ENCODE measurements around the gene ACBD3.
A peak's percentile ranks its signal among the peaks of the same experiment; 100 is the strongest.

ACBD3 gene

GRCh38 chr1:226126824-226127569, 59.5 kb downstream of the ACBD3 start:
- Histone ChIP-seq H3K9ac (ENCODE audit: low read length in 5 of 5) (no peak overlapping the region), H3K4me1 (ENCODE audit: control insufficient read depth in 5 of 5, insufficient read depth in 5 of 5, low read length in 5 of 5) (peaks cover 0 to 16% (median 8%) of the 10 kb centered on the region in 5 donors), H3K4me3 (ENCODE audit: low read depth in 1 of 5, low read length in 5 of 5) (no peak overlapping the region), H3K27me3 (ENCODE audit: control insufficient read depth in 5 of 5, insufficient read depth in 4 of 5, low read length in 5 of 5) (peaks cover 0 to 13% (median 8%) of the 10 kb centered on the region in 5 donors), H3K9me3 (ENCODE audit: control insufficient read depth in 5 of 5, low read length in 5 of 5) (peaks cover 0 to 2% (median 0%) of the 10 kb centered on the region in 5 donors), H3K36me3 (ENCODE audit: control insufficient read depth in 5 of 5, insufficient read depth in 5 of 5, low read length in 5 of 5) (no peaks in the 10 kb centered on the region), H3K27ac (ENCODE audit: low read depth, low read length) (no peak overlapping the region)

GRCh38 chr1:226125831-226126230, 60.7 kb downstream of the ACBD3 start:
- Histone ChIP-seq H3K27ac (ENCODE audit: low read depth, low read length) (no peak overlapping the region), H3K9me3 (ENCODE audit: control insufficient read depth in 5 of 5, low read length in 5 of 5) (peaks cover 0 to 2% (median 0%) of the 10 kb centered on the region in 5 donors), H3K4me3 (ENCODE audit: low read depth in 1 of 5, low read length in 5 of 5) (no peak overlapping the region), H3K36me3 (ENCODE audit: control insufficient read depth in 5 of 5, insufficient read depth in 5 of 5, low read length in 5 of 5) (no peaks in the 10 kb centered on the region), H3K9ac (ENCODE audit: low read length in 5 of 5) (no peak overlapping the region), H3K4me1 (ENCODE audit: control insufficient read depth in 5 of 5, insufficient read depth in 5 of 5, low read length in 5 of 5) (peaks cover 0 to 21% (median 13%) of the 10 kb centered on the region in 5 donors), H3K27me3 (ENCODE audit: control insufficient read depth in 5 of 5, insufficient read depth in 4 of 5, low read length in 5 of 5) (peaks cover 0 to 11% (median 3%) of the 10 kb centered on the region in 5 donors)

- Histone ChIP-seq H3K4me3 (ENCODE audit: low read depth in 1 of 5, low read length in 5 of 5) (no peak overlapping the region), H3K9me3 (ENCODE audit: control insufficient read depth in 5 of 5, low read length in 5 of 5) (no peaks in the 10 kb centered on the region), H3K36me3 (ENCODE audit: control insufficient read depth in 5 of 5, insufficient read depth in 5 of 5, low read length in 5 of 5) (no peaks in the 10 kb centered on the region), H3K27me3 (ENCODE audit: control insufficient read depth in 5 of 5, insufficient read depth in 4 of 5, low read length in 5 of 5) (peaks cover 0 to 7% (median 0%) of the 10 kb centered on the region in 5 donors), H3K9ac (ENCODE audit: low read length in 5 of 5) (no peak overlapping the region), H3K27ac (ENCODE audit: low read depth, low read length) (no peak overlapping the region), H3K4me1 (ENCODE audit: control insufficient read depth in 5 of 5, insufficient read depth in 5 of 5, low read length in 5 of 5) (peaks cover 0 to 21% (median 13%) of the 10 kb centered on the region in 5 donors)
Measured at GRCh38 chr1:226125097-226125630, 61.4 kb downstream of the ACBD3 start.

- H3K9ac ChIP-seq (ENCODE audit: low read length in 5 of 5), result no peak overlapping the region
- peaks cover 0 to 21% (median 13%) of the 10 kb centered on the region in 5 donors for H3K4me1 ChIP-seq (ENCODE audit: control insufficient read depth in 5 of 5, insufficient read depth in 5 of 5, low read length in 5 of 5)
- peaks cover 0 to 4% (median 0%) of the 10 kb centered on the region in 5 donors for H3K27me3 ChIP-seq (ENCODE audit: control insufficient read depth in 5 of 5, insufficient read depth in 4 of 5, low read length in 5 of 5)
- H3K9me3 ChIP-seq (ENCODE audit: control insufficient read depth in 5 of 5, low read length in 5 of 5), result no peaks in the 10 kb centered on the region
- no peak overlapping the region for H3K4me3 ChIP-seq (ENCODE audit: low read depth in 1 of 5, low read length in 5 of 5)
- H3K36me3 ChIP-seq (ENCODE audit: control insufficient read depth in 5 of 5, insufficient read depth in 5 of 5, low read length in 5 of 5), result no peaks in the 10 kb centered on the region
- no peak overlapping the region for H3K27ac ChIP-seq (ENCODE audit: low read depth, low read length)
Measured at GRCh38 chr1:226123591-226124471, 62.7 kb downstream of the ACBD3 start.

- no peaks in the 10 kb centered on the region for H3K36me3 ChIP-seq (ENCODE audit: control insufficient read depth in 5 of 5, insufficient read depth in 5 of 5, low read length in 5 of 5)
- peaks cover 0 to 4% (median 0%) of the 10 kb centered on the region in 5 donors for H3K27me3 ChIP-seq (ENCODE audit: control insufficient read depth in 5 of 5, insufficient read depth in 4 of 5, low read length in 5 of 5)
- no peak overlapping the region for H3K9ac ChIP-seq (ENCODE audit: low read length in 5 of 5)
- no peaks in the 10 kb centered on the region for H3K9me3 ChIP-seq (ENCODE audit: control insufficient read depth in 5 of 5, low read length in 5 of 5)
- H3K4me3 ChIP-seq (ENCODE audit: low read depth in 1 of 5, low read length in 5 of 5), result no peak overlapping the region
- H3K4me1 ChIP-seq (ENCODE audit: control insufficient read depth in 5 of 5, insufficient read depth in 5 of 5, low read length in 5 of 5), result peaks cover 0 to 21% (median 13%) of the 10 kb centered on the region in 5 donors
- no peak overlapping the region for H3K27ac ChIP-seq (ENCODE audit: low read depth, low read length)
Measured at GRCh38 chr1:226123212-226123560, 63.4 kb downstream of the ACBD3 start.

GRCh38 chr1:226121587-226122400, 64.7 kb downstream of the ACBD3 start:
- H3K9ac ChIP-seq (ENCODE audit: low read length in 5 of 5), result peak overlapping the region in 4 of 5 donors; percentile 59 to 74 (median 67)
- H3K27me3 ChIP-seq (ENCODE audit: control insufficient read depth in 5 of 5, insufficient read depth in 4 of 5, low read length in 5 of 5), result peaks cover 0 to 4% (median 0%) of the 10 kb centered on the region in 5 donors
- H3K9me3 ChIP-seq (ENCODE audit: control insufficient read depth in 5 of 5, low read length in 5 of 5), result no peaks in the 10 kb centered on the region
- H3K4me1 ChIP-seq (ENCODE audit: control insufficient read depth in 5 of 5, insufficient read depth in 5 of 5, low read length in 5 of 5), result peaks cover 0 to 18% (median 13%) of the 10 kb centered on the region in 5 donors
- H3K36me3 ChIP-seq (ENCODE audit: control insufficient read depth in 5 of 5, insufficient read depth in 5 of 5, low read length in 5 of 5), result no peaks in the 10 kb centered on the region
- H3K27ac ChIP-seq (ENCODE audit: low read depth, low read length), result no peak overlapping the region
- H3K4me3 ChIP-seq (ENCODE audit: low read depth in 1 of 5, low read length in 5 of 5), result peak overlapping the region in 4 of 5 donors; percentile 68 to 78 (median 72)

GRCh38 chr1:226121049-226121586, 65.4 kb downstream of the ACBD3 start:
- Histone ChIP-seq H3K9ac (ENCODE audit: low read length in 5 of 5) (peak overlapping the region in 3 of 5 donors; percentile 43 to 59 (median 48)), H3K27me3 (ENCODE audit: control insufficient read depth in 5 of 5, insufficient read depth in 4 of 5, low read length in 5 of 5) (peaks cover 0 to 4% (median 0%) of the 10 kb centered on the region in 5 donors), H3K9me3 (ENCODE audit: control insufficient read depth in 5 of 5, low read length in 5 of 5) (no peaks in the 10 kb centered on the region), H3K4me3 (ENCODE audit: low read depth in 1 of 5, low read length in 5 of 5) (peak overlapping the region in 4 of 5 donors; percentile 34 to 78 (median 58)), H3K4me1 (ENCODE audit: control insufficient read depth in 5 of 5, insufficient read depth in 5 of 5, low read length in 5 of 5) (peaks cover 0 to 18% (median 13%) of the 10 kb centered on the region in 5 donors), H3K27ac (ENCODE audit: low read depth, low read length) (no peak overlapping the region), H3K36me3 (ENCODE audit: control insufficient read depth in 5 of 5, insufficient read depth in 5 of 5, low read length in 5 of 5) (no peaks in the 10 kb centered on the region)

- Histone ChIP-seq H3K4me3 (ENCODE audit: low read depth in 1 of 5, low read length in 5 of 5) (no peak overlapping the region), H3K36me3 (ENCODE audit: control insufficient read depth in 5 of 5, insufficient read depth in 5 of 5, low read length in 5 of 5) (no peaks in the 10 kb centered on the region), H3K9ac (ENCODE audit: low read length in 5 of 5) (peak overlapping the region in 1 of 5 donors; percentile 48), H3K9me3 (ENCODE audit: control insufficient read depth in 5 of 5, low read length in 5 of 5) (no peaks in the 10 kb centered on the region), H3K27ac (ENCODE audit: low read depth, low read length) (no peak overlapping the region), H3K4me1 (ENCODE audit: control insufficient read depth in 5 of 5, insufficient read depth in 5 of 5, low read length in 5 of 5) (peaks cover 0 to 18% (median 13%) of the 10 kb centered on the region in 5 donors), H3K27me3 (ENCODE audit: control insufficient read depth in 5 of 5, insufficient read depth in 4 of 5, low read length in 5 of 5) (peaks cover 0 to 1% (median 0%) of the 10 kb centered on the region in 5 donors)
Measured at GRCh38 chr1:226120398-226120797, 66.1 kb downstream of the ACBD3 start.

GRCh38 chr1:226119169-226119568, 67.4 kb downstream of the ACBD3 start:
- Histone ChIP-seq H3K4me3 (ENCODE audit: low read depth in 1 of 5, low read length in 5 of 5) (no peak overlapping the region), H3K27ac (ENCODE audit: low read depth, low read length) (no peak overlapping the region), H3K27me3 (ENCODE audit: control insufficient read depth in 5 of 5, insufficient read depth in 4 of 5, low read length in 5 of 5) (no peaks in the 10 kb centered on the region), H3K9ac (ENCODE audit: low read length in 5 of 5) (no peak overlapping the region), H3K4me1 (ENCODE audit: control insufficient read depth in 5 of 5, insufficient read depth in 5 of 5, low read length in 5 of 5) (peaks cover 0 to 18% (median 11%) of the 10 kb centered on the region in 5 donors), H3K36me3 (ENCODE audit: control insufficient read depth in 5 of 5, insufficient read depth in 5 of 5, low read length in 5 of 5) (no peaks in the 10 kb centered on the region), H3K9me3 (ENCODE audit: control insufficient read depth in 5 of 5, low read length in 5 of 5) (no peaks in the 10 kb centered on the region)
